ENCODE measurements around the gene TENM4.
"Not testable (repeated sequence)": the region's sequence is repeated elsewhere in the genome, so short reads cannot be mapped to it uniquely, and the experiment has no call there.

The TENM4 gene

DNA sequence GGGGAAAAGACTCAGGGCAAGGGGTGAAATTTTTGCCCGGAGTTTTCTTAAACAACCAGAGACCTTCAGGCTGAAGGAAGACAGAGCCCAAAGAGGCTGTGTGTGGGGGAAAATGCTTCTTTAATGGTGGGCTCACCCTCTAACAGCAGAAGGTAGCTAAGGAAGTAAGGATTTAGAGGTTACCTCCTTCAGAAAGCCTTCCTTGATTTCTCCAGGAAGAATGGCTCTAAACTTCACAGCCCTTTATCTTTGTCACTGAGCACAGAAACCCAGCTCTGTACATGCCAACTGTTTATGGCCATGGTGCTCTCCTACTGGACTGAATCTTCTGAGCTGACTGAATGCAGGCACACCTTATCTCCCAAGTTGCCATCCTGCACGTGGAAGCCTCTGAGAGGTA is 196.0 kb downstream of the TENM4 start:
- DNase-seq (ENCODE audit: low read depth in 2 of 2), result no peak

DNA sequence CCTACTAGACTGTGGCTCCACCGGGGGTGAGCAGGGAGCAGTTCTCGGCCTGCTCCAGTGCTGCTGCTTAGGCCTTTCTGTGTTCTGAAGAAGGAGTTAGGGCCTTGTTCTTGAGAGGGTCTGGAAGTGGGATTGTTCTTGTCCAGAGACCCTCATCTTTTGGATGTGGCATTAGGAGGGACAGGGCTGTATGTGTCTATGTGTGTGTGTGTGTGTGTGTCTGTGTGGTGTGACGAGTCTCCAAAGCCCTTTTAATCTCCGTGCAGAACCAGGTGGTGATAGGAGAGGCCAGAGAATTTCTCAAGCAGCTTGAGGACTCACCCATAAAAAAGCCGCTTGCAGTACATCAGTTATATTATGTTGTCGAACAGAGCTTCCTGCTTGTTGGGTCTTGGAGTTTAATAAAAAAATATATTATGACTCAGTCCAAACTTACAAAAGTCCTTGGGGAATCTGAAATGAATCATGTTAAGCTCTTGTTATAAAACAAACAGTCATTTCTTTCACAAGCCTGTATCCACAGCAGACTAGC is 196.5 kb downstream of the TENM4 start:
- no peak for DNase-seq (ENCODE audit: low read depth in 2 of 2)

DNA sequence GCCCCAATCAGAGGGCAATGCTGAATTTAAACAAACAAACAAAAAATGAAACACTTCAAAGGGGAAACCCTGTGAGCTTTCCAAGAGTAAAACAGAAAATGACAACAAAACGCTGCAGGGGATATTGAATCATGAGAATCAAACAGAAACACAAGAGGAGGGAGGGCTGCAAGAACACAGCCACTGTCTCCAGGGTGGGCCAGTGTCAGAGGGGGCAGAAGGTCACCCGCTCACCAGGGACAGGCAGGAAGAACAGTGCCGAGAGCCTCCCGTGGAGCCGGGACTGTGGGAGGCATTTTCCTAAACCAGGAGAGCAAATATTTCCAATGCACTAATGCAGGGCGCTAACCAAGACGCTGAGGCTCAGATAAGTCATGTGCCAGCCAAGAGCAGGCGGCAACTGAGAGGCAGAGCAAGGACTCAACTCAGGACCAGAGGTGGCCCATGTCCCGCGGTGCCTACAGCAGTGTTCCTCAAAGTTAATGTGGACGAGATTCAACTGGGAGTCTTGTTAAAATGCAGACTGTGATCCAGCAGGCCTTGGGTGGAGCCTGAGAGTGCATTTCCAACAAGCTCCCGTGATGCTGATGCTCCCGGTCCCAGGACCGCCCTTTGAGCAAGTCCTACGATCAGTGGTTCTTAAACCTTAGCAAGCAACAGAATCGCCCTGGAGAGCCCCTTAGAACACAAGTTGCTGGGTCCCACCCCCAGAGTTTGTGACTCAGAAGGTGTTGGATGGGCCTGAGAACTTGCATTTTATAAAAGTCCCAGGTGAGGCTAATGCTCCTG is 197.2 kb downstream of the TENM4 start:
- DNase-seq (ENCODE audit: low read depth in 2 of 2), result no peak

DNA sequence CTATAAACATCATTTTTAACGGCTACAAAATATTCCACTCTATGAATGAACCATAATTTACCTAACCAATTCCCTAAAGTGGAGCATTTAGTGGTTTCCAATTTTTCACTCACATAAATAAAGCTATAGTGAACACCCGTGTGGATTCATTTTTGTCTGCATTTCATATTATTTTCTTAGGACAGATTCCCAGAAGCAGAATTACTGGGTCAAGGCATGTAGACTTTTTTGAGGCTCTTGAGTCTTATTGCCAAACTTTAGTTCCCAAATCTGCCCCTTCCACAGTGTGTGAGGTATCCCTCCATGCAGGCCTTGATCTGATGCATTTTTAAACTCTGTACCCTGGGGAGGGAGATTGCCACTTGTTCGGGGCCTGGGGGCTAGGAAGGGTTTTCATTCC is 198.2 kb downstream of the TENM4 start:
- DNase-seq (ENCODE audit: low read depth in 2 of 2), result no peak

- DNase-seq (ENCODE audit: low read depth in 2 of 2), result no peak
These were observed 199.0 kb downstream of the TENM4 start for GRCh38 chr11:79241852-79242241.

DNA sequence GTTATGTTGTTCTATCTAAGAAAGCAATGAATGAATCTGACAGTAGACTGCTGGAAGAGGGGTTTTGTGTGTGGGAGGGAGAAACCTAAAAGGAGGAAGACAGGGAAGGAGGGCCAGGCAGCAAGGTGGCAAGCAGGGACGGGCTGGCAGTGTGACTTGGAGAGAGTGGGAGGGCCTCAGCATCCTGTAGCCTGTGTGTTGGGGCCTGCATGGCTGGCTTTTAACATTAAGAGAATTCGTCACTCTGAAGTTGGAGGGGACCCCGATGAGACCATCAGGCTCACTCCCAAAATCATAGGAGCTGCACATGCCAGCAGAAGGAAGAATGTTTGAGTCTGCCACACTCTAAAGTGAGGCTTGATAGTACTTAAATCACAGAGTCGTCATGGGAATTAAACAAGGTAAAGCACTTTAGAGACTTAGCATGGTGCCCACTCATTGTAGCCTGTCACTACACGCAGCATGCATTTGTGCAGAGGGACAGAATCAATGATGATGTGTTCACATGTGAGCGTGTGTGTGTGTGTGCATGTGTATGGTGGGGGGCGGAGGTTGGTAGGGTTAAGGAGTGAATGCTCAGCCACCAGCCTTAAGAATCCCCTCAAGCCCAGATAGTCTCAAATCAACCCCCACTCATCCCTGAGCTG is 199.5 kb downstream of the TENM4 start:
- DNase-seq (ENCODE audit: low read depth in 2 of 2), result no peak

- no peak for DNase-seq (ENCODE audit: low read depth in 2 of 2)
These were observed 203.1 kb downstream of the TENM4 start for GRCh38 chr11:79237703-79238102.

- DNase-seq (ENCODE audit: low read depth in 2 of 2), result no peak
These were observed 203.7 kb downstream of the TENM4 start for GRCh38 chr11:79237091-79237490.

DNA sequence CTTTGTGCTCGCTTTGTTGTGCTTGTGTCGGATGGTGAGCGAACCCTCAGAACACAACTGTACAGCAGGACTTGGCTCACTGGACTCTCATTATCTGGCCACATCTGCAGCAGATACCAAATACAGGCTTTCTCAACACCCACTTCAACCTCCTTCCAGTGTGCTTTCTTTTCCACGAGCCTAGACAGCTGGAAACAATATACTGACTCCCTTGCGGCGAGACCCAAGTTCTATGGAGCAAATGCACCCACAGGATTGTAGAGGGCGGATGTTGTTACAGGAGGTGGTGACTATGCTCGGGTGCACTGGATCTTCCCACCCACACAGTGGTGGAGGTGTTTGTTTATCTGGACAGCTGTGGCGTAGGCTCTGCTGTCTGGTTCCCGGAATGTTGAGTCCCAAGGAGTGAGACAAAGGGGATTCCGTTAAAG is 204.3 kb downstream of the TENM4 start:
- no peak for DNase-seq (ENCODE audit: low read depth in 2 of 2)

- DNase-seq (ENCODE audit: low read depth in 2 of 2), result no peak
These were observed 205.1 kb downstream of the TENM4 start for GRCh38 chr11:79235696-79236095.

DNA sequence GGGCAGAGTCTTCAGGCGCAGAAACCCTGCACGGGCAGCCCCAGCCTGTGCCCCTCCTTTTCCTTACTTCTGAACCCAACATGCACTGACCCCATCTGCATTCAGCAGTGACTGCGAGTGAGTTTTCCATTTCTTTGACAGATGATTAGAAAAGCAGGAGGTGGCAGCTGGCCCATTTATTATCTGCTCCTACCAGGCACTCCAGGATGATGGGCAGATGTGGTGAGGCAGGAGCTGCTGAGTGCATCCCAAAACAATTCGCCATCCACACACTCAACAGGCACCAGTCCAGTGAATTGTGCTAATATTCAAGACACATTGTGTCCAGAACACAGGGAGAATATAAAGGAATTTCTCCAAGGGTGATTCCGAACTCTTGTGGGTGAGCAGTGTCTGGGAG is 208.5 kb downstream of the TENM4 start:
- no peak for DNase-seq (ENCODE audit: low read depth in 2 of 2)

GRCh38 chr11:79229047-79229446 is 211.8 kb downstream of the TENM4 start:
- DNase-seq (ENCODE audit: low read depth in 2 of 2), result no peak

DNA sequence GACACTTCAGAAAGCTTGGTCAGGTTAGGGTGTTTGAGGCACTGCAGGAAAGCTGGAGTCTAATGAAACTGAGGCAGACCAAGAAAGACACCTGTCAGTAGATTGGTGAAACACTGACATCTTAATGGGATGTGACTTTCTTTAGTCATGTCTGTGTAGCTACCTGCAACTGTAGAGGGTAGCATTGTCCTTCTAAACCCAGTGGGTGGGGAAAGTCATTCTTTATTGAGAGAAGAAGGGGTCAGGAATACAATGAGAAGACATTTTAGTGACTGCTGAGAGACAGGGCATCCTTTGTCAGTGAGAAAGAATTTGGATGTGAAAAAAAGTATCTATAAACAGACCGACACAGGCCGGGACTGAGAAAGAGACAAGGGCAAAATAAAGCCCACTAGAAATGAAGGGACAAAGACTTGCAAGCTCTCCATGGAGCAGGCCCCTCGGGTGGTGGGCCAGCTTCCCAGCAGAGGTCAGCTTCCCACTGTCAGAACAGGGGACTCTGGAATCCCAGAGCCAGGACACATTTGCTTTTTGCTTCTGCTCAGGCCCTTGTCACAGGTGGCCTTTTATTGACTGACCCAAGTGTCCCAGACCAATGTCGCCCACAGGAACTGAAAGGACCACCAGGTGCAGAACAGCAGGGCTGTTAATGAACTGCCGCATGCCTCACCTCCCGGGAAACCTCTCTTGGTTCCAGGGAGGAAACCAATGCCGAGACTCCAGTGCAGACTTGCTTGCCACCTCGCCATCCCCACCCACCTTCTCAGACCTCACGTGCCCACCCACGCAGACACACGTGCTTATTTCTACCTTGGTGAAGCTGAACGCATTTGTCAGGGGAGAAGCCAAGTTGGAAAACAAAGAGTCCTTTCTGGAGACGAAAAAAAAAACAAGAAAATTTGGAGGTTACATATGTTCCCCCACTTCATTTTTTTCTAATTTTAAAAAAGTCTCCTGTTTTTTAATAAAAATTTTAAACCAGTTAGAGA is 212.8 kb downstream of the TENM4 start:
- no peak for DNase-seq (ENCODE audit: low read depth in 2 of 2)

GRCh38 chr11:79227308-79227707 is 213.5 kb downstream of the TENM4 start:
- DNase-seq (ENCODE audit: low read depth in 2 of 2), result no peak

- no peak for DNase-seq (ENCODE audit: low read depth in 2 of 2)
These were observed 214.7 kb downstream of the TENM4 start for GRCh38 chr11:79226126-79226525.

DNA sequence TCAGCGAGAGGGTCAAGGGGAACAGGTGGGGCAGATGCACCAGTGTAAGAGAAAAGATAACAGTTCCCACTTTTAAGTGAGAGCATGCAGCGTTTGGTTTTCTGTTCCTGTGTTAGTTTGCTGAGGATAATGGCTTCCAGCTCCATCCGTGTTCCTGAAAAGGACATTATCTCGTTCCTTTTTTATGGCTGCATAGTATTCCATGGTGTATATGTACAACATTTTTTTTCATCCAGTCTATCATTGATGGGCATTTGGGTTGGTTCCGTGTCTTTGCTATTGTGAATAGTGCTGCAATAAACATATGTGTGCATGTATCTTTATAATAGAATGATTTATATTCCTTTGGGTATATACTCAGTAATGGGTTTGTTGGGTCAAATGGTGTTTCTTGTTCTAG is 218.7 kb downstream of the TENM4 start:
- not testable (repeated sequence) for DNase-seq (ENCODE audit: low read depth in 2 of 2)

DNA sequence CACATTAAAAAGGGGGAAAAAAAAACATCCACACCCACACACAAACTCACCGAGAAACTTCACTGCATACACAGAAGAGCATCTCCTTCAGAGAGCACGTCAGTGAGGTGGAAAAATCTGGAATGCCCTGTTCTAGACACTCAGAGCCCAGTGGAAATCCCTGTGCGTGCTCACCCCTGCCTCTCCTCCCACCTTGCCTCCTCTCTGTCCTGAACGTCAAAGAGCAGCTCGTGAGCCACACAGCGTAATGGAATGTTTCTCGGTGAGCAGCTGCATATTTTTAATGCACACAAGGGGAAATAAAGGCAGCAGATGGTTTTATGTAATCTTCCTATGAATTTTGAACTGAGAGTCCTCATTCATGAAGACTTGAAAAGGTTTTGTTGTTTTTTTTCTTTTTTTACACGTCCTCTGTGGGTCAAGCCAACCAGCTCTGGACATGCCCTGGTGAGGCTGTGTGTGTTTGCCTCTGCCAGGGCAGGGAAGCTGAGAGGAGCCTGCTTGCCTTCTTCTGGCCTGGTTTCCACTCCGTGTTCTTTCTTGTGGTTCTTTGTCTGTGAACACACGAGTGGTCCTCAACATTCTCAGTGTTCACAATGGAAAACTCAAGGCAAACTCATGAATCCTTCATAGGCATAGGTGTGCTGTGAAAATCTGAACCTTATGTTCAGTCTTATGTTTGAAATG is 219.2 kb downstream of the TENM4 start:
- DNase-seq (ENCODE audit: low read depth in 2 of 2), result no peak

- DNase-seq (ENCODE audit: low read depth in 2 of 2), result no peak
These were observed 220.7 kb downstream of the TENM4 start for GRCh38 chr11:79220171-79220570.

DNA sequence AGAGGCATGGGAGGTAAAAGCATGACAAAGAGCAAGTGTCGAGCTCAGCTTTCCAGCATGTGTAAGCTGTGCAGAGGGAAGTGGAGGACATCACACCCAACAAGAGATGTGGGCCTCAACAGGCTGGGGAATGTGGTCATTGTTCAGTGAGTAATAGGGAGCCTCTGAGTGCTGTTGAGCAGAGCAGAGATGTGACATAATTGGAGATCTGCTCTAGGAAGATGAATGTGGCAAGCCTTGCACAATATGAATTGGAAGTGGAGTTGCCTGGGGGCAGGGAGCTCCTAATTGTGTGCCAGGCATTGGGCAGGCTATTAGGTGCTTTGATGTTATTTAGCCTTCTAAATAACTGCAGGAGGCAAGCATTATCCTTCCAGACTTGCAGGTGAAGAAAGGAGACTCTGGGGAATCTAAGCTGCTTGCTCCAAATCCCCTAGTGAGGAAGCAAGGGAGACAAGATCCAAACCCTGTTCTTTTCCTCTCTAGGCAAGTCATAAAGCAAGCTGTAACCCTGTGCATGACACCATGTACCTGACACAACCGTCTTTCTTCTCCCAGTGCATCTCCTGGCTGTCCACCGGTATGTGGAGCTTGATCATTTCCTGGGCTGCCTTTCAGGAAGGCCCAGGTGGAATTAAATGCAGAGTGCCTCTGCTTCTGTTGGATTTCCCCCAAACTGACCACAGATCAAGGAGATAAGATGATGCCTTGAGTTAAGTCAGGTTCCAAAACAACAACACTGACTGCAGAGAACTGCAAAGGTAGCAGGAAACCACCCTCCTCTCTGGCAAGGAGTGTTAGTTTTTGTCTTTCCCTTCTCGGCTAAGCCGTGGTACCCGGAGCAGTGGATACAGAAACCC is 221.4 kb downstream of the TENM4 start:
- DNase-seq (ENCODE audit: low read depth in 2 of 2), result no peak

DNA sequence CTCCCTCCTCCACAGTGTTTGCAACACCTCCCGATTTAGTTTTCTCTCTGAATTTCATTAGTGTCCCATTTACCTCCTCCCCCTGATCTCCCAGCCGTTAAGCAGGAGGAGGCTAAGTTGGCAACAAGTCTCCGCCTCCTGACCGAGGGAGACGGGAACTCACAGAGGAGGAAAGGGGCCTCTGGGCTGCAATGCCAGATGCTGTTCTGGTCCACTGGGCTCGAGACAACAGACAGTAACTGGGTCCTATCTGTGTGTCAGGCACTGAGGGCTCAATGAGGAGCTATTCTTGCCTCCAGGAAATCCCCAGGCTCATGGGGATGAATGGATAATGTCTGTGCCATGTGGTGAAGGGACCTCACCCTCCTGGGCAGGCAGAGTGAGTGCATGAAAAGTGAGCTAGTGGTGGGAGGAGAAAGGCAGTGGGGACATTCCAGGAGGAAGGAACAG is 228.1 kb downstream of the TENM4 start:
- no peak for DNase-seq (ENCODE audit: low read depth in 2 of 2)

Measured in stimulated activated CD4-positive, alpha-beta T cell treated with anti-CD3 and anti-CD28 coated beads, Interleukin-12 subunit alpha, Interleukin-12 subunit beta, amount 100 ng/mL, for 24 hours (primary cell).